Measurements from ENCODE around the gene MYBPH.

MYBPH gene

DNA sequence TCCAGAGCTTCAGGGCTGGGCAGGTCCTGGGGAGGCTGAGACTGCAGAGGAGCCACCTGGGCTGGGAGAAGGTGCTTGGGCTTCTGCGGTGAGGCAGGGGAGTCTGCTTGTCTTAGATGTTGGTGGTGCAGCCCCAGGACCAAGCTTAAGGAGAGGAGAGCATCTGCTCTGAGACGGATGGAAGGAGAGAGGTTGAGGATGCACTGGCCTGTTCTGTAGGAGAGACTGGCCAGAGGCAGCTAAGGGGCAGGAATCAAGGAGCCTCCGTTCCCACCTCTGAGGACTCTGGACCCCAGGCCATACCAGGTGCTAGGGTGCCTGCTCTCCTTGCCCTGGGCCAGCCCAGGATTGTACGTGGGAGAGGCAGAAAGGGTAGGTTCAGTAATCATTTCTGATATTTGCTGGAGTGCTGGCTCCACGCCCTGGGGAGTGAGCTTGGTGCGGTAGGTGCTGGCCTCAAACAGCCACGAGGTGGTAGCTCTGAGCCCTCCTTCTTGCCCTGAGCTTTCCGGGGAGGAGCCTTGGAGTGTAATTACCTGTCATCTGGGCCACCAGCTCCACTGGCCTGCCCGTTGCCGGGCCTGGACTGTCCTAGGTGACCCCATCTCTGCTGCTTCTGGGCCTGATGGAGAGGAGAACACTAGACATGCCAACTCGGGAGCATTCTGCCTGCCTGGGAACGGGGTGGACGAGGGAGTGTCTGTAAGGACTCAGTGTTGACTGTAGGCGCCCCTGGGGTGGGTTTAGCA lies 9.3 kb downstream of the MYBPH start:
- no peak for DNase-seq (ENCODE audit: low read depth)

DNA sequence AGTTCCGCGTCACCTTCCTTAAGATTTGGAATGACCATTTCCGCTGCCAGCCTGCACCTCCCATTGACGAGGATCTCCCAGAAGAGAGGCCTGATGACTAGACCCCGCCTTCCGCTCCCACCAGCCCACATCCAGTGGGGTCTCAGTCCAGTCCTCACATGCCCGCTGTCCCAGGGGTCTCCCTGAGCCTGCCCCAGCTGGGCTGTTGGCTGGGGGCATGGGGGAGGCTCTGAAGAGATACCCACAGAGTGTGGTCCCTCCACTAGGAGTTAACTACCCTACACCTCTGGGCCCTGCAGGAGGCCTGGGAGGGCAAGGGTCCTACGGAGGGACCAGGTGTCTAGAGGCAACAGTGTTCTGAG lies 9.8 kb downstream of the MYBPH start:
- DNase-seq (ENCODE audit: low read depth), result no peak

DNA sequence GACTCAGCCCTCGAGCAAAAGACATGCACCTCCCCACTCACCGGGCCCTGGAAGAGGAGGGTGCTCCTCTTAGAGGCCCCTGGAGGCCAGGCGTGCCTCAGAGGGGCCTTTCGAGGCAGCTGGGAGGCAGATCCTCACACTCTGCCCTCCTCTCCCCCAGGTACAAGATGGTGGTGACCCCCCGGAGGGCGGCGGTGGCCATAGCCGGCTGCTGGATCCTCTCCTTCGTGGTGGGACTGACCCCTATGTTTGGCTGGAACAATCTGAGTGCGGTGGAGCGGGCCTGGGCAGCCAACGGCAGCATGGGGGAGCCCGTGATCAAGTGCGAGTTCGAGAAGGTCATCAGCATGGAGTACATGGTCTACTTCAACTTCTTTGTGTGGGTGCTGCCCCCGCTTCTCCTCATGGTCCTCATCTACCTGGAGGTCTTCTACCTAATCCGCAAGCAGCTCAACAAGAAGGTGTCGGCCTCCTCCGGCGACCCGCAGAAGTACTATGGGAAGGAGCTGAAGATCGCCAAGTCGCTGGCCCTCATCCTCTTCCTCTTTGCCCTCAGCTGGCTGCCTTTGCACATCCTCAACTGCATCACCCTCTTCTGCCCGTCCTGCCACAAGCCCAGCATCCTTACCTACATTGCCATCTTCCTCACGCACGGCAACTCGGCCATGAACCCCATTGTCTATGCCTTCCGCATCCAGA lies 10.4 kb downstream of the MYBPH start:
- no peak for DNase-seq (ENCODE audit: low read depth)

DNA sequence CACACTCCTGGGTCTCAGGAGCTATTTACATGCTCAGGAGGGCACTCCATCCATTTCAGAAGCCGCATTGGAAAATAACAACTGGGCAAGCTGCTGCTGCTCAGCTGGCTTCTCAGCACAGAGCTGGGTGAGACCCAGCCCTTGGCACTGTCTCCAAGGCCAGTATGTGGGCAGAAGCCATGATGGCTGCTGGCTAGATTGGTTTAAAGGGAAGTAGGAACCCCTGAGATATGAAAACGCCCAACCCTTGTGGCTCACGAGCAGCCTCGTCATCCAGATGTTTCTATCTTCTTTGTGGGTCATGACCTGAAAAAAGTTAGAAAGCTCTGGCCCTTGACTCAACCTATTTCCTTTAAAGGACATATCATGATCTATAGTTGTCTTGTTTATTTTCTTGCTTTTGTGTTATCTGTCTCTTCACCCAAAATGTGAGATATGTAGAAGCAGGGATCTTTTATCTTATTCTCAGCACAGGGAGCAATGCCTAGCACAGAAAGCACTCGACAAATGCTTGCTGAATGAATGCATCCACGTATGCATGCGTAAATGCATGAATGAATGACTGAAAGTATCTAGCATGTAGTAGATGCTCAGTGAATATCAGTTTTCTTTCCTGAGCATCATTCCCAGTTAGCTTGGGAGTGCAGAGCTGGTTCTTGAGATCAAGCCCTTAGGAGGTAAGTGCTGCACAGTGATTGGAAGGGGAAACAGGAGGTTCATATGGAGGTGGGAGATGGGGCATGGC lies 11.6 kb downstream of the MYBPH start:
- no peak for DNase-seq (ENCODE audit: low read depth)

DNA sequence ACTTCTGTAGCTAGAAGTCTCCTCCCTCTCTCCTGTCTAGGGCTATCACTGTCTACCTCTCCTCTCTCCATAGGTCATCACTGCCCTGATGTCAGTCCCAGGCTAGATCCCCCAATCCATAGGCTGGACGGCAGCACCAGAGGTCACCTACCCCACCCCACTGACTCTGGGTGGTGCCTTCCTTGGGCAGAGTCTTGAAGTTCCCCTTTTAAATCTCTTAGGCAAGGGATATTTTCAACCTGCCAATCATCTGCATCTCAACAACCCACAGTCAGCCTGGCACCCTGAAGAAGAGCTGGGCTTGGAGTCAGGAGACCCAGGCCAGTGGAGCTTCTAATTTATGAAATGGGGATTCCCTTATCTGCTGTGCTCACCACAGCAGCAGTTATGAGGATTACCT lies 13.2 kb downstream of the MYBPH start:
- no peak for DNase-seq (ENCODE audit: low read depth)

DNA sequence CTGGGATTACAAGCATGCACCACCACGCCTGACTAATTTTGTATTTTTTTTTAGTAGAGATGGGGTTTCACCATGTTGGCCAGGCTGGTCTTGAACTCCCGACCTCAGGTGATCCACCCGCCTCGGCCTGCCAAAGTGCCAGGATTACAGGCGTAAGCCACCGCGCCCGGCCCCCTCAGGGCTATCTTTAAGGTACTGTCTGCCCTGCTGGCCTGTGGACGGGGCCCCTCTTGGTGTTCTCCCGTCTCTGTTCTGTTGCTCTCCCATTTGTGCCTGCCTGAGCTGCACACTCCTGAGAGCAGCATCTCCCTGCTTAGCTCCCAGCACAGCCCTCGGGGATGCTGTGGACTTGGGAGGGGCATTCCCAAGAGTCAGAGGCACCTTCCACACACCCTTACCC lies 13.9 kb downstream of the MYBPH start:
- no peak for DNase-seq (ENCODE audit: low read depth)

DNA sequence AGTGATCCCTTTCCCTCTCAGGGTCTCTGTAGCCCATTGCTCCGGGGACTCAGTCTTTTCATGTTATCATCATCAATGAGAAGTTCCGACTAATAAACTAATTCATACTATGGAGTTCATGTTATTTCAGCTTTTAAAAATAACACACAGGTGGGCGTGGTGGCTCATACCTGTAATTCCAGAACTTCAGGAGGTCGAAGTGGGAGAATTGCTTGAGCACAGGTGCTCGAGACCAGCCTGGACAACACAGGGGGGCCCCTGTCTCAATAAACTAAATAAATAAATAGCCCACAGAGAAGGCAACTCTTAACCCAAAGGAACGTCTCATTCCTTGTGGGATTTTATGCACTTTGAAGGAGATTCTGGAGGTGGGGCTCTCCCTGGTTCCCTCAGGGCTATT lies 14.5 kb downstream of the MYBPH start:
- no peak for DNase-seq (ENCODE audit: low read depth)

DNA sequence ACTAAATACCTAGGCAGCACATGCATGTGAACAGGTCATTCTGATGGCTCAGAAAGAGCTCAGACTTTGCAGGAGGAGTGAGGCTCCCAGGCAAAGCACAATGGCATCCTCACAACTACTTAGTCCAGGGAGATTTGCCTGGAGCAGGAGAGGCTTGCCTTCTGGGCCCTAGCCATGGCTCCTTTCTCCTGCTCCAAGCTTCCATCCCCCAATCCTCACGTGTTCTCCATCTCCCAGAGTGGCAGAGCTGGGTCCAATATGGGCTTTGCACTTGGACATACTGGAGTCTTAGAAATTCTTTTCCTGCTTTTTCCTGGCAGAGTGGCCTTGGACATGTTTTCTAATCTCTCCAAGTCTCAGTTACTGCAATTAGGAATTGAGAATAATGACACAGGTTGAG lies 15.8 kb downstream of the MYBPH start:
- no peak for DNase-seq (ENCODE audit: low read depth)

DNA sequence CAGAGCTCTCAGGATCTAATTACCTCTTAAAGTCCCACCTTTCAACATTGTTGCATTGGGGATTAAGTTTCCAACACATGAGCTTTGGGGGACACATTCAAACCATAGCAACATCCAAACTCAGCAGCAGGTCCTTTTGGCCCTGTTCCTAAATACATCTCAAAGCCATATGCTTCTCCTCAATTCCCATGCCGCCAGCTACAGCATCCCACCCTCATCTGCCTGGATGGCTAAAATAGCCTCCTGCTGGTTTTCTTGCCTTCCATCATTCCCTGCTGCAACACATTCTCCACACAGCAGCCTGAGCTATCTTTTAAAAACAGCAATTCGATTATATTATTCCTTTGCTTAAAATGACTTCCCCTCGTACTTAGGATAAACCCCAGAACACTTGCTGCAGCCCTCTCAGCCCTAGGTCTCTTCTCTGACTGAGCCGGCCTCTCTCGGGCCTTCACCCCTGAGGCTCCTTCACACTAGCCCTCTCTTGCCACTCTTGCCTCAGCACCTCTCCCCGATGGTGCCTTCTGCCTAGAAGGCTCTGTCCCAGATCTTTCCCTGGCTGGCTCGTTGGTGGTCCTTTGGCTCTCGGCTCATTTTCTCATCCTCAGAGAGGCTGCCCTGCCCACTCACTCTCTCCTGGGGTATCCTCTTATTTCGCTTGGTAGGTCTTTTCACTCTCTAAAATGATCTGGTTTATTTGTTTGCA lies 16.5 kb downstream of the MYBPH start:
- no peak for DNase-seq (ENCODE audit: low read depth)

DNA sequence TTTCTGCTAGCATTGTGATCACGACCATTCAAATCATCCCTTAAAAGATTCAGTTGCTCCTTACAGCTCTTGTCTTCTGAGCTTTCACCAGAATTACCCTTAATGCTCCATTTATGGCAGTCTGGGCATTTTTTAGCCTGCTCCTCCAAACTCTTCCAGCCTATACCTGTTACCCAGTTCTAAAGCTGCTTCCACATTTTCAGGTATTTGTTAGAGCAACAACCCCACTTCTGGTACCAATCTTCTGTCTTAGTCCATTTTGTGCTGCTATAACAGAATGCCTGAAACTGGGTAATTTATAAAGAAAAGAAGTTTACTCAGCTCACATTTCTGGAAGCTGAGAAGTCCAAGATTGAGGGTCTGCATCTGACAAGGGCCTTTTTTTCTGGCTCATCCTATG lies 17.2 kb downstream of the MYBPH start:
- DNase-seq (ENCODE audit: low read depth), result no peak

DNA sequence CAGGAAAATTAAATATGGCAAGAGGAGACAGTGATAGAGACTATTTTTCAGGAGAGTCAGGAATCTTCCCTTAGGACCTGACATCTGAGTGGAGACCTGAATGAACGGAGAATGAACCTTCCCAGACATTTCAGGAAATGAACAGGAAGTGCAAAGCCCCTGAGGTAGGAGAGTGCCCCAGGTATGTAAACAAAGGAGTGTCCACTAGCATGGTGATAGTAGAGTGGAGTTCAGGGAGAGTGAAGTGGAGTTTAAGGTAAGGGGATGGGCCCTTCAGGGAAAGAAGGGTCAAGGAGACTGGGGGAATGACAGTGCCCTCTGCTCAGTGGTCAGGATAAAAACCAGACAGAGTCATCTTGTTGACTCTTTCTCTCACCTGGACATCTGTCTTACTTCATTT lies 19.3 kb downstream of the MYBPH start:
- DNase-seq (ENCODE audit: low read depth), result no peak

DNA sequence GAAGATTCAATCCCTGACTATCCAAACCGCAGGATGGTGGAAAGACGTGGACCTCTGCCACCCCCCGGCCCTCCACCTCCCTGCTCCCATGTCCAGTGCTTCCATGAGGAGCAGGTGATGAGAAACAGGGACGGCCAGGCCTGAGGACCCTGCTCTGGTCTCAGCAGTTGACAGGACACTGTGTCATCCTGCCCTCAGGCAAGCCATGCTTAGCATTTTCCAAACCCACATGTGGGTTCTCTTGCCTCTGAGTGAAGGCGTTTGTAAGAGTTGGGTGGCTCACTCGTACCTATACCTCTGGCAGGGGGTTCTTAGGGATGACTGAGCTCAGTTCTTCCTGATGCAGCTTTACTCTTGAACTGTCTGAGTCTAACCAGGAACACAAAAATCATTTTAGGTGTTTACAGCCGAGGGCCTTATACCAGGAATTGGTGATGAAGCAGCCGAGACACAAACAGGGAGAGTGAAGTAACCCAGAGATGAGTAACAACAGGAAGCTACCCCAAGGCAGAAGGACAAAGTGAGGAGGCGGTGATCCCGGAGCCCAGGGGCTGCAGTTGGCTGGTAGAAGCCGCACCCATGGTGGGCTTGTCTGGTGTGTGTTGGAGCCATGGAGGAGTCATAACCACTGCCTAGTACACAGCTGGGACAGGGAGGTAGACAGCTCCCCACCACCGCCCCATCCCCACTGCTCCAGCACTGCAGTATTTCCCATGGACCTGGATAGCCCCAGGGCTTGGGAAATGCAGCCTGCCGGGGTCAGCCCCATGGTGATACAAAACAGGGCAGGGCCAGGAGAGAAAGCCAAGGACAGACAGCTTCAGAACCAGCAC lies 21.4 kb downstream of the MYBPH start:
- peak; percentile 83 for DNase-seq (ENCODE audit: low read depth)

DNA sequence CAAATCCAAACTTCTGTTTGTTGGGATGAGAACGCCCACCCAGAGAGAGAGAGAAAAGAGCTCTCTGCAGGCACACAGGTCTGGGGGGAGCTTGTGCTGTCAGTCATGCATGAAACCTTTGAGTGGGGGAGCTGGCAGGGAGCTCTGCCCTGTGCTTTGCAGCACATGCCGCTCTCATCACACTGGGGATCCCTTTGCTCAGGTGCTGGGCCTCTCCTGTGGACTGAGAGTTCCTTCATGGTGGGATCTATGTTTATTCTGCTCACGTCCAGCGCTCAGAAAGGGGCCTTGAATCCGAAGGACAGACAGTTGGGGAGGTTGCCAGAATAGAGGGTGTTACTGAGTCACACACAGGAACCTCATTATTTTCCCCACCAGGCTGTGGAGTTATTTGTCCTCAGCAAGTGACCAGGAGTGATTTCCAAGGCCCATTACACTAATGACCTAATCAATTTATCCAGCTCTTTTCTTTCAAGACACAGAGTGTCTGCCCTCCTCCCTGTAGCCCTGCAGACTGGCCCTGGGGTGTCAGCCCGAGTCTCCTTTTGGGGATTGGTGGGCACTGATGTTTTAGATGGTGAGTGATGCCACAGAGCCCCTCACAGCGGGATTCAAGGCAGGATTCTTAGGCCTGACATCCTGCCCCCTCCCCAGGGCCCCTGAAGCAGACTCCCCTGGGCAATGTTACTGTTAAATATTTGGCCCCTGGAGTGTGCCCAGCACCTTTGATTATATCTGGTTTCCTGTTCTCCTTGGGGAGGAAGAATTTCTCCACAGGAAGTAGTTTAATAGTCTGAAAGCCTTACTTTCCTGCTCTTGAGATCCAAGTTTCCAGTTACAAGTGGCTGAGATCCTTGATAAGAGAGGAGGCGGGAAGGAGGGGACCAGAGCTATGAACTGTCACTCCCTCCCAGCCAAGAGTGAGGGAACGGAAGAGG lies 22.3 kb downstream of the MYBPH start:
- peak; percentile 33 for DNase-seq (ENCODE audit: low read depth)

DNA sequence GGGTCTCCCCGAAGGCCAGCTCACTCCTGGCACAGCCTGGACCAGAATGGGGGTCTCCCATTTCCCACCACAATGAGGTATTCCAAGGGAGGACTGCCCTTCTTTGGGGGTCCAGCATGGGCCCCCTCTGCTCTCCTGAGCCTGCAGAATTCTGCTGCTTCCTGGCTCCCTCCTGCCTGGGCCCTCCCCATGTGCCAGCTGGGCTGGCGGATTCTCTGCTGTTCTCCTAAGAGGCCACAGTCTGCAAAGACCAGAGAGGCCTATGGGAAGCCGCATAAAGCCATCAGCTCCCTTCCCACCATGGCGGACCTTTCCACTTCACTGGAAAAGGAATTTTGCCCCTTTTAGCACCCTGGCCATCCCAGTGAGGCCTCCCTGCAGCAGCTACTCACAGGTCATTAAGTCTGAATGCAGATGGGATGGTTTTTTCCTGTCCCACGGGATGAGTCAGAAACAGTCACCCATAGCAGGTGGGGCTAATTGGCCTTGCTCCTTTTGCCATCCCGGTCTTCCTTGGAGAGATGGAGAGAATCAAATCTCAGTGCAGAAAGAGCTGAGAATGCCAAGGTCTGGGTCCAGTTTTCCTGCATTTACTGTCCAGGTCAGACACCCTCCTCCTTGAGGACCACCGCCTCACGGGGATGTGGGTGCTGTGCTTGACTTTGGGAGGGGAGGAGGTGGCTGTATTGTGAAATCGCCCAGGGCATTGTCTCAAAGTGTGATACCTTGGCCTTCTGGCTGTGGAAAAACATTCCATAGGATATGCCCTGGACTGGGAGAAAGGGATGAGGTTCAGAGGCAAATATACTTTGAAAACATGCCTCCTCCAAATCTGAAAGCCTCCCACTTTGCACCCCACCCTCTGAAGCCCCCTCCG lies 23.2 kb downstream of the MYBPH start:
- DNase-seq (ENCODE audit: low read depth), result peak; percentile 45

DNA sequence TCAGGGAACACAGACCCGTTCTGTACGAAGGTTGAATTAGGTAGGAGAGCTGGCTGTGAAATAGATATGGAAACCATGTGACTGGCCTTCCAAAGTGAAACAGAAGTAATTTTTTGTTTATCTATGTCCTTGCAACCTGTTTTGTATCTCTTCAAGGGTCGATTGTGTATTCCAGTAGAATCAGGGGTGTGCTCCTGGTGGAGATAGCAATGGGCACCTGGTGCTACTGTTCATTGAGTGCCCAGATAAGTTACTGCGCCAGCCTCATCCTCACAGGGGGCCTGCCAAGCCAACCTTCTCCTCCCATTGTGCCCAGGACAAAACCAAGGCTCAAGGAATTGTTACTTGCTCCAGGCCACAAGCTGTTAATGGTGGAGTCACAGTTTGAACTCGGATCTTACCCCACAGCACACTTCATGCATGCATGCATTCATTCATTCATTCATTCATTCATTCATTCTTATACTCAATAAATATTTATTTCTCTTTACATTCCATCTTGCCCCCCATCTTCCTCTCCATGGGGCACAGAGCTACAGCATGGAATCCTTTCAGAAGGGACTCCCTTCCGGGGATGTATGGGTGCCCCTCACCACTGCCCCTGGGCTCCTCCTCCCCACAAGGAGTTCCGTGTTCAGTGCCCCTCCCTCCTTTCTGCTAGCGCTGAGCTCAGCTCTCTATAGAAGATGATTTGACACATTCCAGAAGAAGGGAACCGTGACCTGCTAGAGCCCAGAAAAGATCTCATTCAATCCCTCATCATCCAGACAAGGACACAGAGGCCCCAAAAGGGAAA lies 24.1 kb downstream of the MYBPH start:
- no peak for DNase-seq (ENCODE audit: low read depth)

DNA sequence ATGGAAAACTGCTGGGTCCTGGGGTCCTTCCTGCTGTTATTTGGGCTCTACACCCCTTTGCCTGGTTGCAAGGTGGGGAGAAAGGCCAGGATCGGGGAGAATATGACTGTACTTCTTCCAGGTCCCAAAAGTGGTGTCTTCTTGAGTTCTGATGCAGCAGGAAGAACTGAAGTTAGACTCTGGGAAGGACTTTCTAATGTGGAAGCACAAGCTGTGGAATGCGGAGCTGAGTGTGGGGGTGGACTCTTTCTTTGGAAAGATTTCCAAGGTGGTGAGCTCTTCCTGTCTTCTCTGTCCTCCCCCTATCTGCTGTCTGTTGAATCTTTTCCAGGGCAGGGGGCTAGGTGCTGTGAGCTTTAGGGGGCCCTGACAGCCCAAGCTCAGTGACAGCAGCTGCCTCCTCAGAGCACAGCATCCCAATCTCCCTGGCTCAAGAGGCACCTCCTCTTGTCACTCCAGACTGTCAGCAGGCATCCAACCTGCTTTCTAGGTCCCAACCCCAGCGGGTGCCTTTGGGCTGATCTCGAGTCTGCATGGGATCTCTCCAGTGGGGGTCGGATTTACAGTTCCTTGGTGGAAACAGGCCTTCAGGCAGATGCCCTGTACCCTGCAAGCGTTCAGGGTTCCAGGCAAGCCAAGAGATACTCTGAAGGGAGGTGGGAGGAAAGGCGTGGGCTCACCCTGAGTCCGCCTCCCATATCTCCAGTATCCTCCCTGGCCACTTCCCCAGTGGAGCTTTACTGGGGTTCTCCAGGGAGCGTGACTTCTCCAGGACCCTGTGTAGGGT lies 24.9 kb downstream of the MYBPH start:
- DNase-seq (ENCODE audit: low read depth), result no peak

DNA sequence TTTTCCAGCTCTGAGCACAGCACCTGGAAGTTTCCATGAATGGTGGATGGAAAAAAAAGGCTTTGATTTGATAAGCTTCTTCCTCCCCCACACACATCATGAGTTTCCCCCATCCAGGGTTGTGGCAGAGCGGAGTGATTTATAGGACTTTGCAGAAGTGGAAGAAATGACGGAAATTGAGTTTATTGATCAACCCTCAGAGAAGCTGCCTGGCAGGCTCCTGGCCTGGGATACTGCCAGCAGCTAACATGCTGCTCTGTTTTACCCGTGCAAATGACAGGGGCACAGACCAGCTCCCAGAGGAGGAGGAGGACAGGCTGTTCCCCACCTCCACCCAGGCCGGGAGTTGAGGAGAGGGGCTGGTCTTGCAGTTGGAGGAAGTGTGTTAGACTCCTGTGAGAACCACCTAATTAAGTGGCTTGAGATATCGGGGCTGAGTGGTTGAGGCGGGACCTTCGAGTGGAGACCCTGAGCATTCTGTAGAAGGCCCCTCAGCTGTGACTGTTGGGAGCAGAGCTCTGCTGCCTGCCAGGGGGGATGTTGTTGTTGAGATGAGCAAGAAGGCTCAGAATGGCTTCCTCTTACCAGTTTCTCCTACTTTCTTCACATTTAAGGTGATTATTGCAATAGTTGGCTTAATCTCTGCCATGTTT lies 26.3 kb downstream of the MYBPH start:
- DNase-seq (ENCODE audit: low read depth), result no peak
